NOMO-1 treated with dmso at 0.1 percent for 144 hours (cell line): ENCODE measurements around the gene TNS1.

Experiments used
- DNase-seq: peaks from one replicate; lab custom pipeline; 2025; ENCODE audit not compliant: unreplicated experiment; lab: John Stamatoyannopoulos, UW

Gene TNS1

DNA sequence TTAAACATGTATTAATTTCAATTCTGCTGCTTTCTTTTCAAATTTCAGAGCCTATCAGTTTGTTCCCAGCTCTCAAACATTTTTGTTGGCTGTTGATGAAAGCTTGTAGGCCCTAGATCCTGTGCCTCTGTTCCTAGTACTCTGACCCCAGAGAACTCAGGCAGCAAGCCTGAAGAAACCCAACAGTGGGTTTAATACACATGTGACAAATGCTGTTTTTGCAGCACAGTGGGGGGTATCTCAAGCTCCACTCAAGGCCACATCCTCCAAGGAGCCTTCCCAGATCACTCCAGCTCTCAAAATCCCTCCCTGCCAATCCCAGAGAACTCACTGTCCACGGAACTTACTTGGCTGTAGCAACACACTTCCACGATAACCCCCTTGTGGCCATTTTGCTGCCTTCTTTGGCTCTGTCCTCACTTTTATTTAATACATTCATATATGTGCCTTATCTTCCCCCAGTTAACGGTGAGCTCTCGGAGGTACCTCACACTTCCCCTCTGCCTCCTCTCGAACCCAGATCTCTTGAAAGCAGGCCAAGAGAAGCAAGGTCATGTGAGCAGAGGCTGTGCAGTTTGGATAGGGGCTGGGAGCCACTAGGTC is 122.4 kb downstream of the TNS1 start:
- DNase-seq: no peak

DNA sequence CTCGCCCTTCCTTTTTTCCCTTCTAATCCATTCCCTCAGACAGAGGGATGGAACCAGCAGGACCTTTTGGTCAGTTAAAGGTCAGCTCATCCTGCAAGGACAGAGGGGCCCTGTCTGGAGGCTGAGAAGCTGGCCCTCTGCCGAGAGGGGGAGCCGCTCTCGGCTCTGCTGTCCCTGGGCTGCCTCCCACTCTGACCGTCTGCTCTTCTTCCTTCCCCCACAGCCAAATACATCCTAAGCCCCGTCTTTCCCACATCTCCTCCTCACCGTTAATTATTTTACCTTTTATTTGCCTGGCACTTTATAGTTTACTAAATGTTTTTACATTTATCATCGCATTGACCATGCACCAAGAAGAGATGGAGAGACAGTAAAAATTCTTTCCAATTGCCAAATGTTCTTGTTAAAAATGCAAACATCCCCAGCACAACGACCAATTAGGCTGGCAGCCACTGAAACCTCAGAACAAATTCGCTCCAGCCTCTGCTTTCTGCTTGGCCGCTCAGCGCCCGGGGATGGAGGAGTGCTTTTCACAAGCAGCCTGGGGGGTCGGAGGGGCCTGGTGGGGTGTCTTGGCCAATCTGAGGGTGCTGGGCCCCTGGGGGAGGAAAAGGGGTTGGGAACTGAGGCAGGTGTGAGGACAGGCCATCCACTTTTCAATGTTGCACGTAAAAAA is 123.7 kb downstream of the TNS1 start:
- no peak for DNase-seq

DNA sequence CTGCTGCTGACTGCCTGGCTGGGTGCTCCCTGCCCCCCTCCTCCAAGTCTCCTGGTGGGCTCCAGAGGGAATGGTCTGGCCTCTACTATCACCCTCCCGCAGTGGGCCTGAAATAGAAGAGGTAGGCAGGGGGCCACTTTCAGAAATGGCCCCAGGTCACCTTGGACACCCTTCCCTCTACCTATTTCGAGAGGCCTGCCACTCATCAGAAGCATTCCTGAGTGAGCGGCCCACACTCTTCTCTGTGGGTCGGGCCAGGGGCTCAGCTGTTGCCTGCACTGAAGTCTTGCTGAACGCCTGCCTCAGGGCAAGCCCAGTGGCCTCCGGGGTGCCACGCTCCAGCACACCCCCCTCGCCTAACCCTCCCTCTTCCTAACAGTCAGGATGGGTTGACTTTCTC is 124.9 kb downstream of the TNS1 start:
- DNase-seq: no peak

DNA sequence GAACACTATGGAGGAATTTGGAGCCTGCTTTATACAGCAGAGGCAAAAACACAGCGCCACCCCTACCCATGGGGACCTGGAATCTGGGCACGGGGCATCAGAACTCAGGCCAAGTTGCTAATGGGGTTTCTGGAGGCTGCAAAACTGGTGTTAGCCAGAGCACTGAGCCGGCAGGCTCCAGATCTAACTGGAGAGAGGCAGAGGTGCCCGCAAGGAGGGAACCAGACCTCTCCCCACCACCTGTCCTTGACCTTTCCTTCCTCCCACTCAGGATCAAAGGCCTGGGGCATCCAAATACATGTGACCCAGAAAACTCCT is 126.6 kb downstream of the TNS1 start:
- DNase-seq: no peak

DNA sequence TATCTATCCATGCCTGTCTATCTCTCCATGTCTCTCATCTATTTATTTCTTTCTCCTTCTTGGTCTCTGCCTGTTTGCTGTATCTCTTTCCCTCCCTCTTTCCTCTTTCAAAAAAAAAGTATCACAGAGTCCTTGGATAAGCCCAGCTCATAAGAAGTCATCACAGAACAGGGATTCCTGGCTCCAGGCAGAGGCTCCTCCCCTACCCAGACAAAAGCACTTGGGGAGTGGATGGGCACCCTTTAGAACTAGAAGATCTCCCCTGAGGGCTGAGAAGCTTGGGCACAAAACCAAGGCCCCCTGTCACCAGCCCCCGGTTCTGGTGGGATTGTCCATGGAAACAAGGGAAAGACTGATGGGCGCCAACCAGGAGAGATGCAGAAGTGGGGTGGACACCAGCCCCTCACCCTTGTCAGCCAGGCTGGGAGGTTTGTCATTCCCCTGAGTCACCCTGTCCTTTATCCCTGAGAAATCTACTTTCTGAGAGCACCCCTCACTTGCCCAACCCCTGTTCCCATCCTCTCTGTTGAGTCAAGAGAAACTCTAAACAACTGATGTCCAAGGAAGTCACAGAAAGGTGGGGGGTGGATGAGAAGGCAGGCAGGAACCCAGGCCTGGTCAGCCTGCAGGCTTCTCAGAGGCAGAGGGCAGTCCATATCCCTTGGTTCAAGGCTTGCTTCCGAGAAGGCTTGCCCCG is 127.1 kb downstream of the TNS1 start:
- no peak for DNase-seq

DNA sequence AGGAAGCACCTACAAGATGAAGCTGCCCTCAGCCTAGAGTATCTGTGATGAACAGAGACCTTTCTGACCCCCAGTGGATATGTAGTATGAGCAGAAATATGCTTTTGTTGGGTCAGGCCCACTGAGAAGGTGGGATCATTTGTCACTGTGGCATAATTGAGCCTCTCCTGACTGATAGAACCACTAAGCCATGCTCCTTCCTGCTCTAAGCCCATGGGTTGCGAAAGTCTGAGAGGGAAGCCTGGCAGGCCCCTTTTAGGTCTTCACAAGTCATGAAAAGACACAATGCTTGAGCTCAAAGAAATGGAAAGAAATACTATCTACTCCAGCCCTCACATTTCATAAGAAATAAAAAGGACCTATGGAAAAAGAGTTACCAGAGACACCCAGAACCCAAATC is 127.7 kb downstream of the TNS1 start:
- DNase-seq: no peak

DNA sequence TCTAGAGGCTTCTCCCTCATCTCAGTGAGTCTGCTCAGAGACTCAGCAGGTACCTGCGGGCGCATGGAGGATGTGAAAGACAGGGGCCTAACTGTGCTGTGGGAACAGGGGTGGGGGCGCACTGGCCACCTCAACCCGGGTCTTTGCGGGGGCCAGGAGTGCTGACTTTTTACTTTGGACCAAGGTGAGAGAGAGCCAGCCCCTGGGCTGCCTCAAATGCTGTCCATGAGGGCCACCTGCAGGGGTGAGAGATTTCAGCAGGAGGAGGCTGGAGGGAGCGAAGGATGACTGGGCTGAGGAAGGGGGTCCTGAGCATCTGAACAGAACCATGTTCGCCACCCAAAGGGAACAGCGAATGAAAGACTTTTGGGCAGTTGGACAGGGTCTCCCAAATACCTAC is 129.4 kb downstream of the TNS1 start:
- no peak for DNase-seq

DNA sequence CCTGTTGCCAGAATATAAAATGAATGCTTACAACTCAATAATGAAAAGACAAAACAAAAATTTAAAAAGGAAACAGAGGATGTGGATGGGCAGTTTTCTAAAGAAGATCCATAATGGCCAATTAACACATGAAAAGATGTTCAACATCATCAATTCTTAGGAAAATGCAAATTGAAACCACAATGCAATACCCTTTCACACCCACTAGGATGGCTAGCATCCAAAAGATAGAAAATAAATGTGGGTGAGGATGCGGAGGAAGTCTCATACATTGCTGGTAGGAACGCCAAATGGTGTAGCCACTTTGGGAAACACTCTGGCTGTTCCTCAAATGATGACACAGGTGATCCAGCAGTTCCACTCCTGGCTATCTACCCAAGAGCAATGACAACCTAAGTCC is 130.5 kb downstream of the TNS1 start:
- no peak for DNase-seq

DNA sequence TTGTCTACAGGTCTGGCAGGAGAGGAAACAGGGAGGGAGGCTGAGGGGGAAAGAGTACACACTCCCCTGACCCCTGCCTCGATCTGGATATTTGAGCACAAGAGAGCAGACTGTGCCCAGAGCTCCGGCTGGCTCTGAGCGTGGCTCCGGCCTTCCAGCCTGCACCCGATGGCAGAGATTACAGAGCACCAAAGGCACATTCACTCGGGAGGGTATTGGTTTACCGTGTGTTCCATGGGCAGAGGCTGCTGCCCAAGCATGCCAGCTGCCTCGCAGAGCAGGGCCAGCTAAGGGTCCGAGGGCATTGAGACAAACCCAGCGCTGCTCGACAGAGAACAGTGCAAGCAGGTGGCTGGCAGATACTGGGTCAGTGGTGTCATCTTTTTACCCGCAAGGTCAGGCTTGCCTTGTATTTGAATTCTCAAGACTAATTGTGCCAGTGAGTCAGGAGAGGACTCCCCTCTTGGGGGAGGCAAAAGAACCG is 132.2 kb downstream of the TNS1 start:
- no peak for DNase-seq

DNA sequence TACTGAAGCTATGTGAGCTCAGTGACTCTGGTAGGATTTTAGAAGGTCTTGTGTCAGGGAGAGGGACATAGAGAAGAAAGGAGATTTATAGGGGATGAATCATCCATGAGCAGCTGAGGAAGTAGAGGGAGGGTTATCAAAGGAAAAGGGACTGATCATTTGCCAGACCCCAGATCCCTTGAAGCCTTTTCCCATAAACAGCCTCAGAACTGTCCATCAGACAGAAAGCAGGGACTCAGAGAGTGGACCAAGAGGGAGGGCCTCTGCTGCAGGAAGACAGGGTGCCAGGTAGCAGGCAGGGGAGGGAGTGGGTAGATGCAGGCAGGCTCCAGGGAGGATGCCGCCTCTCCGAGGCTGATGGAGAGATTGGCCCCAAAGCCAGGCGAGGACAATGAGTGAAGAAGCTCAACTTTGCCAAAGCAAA is 133.9 kb downstream of the TNS1 start:
- DNase-seq: no peak

DNA sequence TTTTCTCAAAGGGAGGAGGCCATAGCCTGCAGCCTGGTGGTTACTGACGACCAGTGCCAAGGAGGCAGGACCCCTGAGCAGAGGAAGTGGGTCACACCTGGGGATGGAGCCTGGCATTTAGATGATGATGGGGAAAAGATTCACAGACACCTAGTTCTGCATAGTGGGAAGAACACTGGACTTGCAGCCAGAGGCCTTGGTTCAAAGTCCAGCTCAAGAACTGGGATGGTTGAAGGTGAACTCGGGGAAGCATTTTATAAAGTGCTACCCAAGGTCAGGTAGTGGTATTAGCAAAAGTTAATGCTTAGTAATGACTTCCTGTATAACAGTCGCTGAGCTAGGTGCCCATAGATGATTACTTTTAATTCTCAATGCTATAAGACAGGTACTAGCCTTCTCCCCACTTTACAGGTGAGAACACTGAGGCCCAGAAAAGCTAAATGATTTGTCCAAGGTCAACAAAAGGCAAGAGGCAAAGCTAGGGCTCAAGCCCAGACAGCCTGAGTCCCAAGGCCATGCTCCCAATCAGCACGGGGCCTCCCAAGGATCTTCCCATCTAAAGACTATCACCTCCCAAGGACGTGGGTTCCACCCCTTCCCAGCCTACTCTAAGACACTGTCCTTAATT is 134.4 kb downstream of the TNS1 start:
- no peak for DNase-seq

DNA sequence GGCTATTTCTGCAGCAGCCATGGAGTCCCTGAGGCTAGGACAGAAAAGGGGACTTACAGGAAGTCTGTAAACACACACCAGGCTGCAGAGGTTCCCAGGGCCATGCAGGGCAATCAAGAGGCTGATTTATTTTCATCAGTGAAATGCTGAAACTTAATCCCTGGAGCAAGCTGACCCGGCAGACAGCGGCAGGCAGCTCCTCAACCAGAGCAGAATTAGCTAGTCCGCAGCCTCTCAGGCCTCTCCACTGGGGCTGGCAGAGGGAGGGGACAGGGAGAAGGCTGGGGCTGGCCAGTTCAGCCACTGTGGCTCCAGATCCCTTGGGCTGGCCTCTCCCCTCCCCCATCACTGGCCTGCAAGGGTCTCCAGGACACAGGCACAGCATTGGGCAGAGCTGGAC is 136.3 kb downstream of the TNS1 start:
- no peak for DNase-seq

DNA sequence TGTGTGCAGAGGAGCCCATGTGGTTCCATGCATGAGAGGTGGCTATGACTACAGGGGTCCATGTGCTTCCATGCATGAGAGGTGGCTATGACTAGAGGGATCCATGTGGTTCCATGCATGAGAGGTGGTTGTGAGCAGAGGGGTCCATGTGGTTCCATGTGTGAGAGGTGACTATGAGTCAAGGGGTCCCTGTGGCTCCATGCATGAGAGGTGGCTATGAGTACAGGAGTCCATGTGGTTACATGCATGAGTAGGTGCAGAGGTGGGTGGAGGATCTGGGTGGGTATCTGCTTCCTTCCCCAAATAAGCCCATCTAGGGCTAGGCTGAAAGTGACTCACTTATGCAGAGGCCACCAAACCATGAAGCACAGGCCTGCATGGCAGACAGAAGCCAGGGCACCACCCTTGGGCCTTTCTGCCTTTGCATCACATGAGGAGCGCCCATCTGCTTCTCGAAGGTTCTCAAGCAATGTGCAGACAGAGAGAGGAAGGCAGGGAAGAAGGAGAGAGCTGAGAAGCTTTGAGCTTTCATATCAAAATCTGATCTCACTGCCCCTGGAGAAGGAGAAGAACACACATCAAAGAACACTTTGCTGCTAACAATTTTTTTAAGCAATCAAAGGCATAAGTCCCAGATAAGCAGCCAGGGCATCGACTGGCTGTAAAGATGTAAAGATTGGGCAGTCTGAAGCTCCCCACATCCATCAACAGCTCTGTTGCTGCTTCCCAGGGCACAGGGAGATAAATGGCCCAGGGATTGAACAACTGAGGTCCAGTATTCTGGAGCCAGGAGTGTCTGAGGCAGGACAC is 137.6 kb downstream of the TNS1 start:
- no peak for DNase-seq

DNA sequence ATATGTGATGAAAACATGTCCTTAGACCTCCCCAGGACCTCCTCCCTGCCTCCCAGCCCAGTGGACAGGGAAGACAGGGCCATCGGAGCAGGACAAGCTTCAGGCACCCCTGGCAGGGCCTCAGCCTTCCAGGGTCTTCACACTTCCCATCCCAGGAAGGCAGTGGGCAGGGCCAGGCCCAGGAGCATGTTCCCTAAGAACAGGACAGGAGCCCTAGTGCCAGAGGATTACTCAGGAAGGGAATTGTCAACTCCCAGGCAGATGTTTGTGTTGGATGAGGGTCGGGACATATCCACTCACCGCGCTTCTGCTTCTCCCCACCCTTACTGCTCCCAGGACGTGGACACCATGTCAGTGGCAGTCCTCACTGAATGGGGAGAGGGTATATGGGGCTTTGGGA is 138.9 kb downstream of the TNS1 start:
- no peak for DNase-seq

DNA sequence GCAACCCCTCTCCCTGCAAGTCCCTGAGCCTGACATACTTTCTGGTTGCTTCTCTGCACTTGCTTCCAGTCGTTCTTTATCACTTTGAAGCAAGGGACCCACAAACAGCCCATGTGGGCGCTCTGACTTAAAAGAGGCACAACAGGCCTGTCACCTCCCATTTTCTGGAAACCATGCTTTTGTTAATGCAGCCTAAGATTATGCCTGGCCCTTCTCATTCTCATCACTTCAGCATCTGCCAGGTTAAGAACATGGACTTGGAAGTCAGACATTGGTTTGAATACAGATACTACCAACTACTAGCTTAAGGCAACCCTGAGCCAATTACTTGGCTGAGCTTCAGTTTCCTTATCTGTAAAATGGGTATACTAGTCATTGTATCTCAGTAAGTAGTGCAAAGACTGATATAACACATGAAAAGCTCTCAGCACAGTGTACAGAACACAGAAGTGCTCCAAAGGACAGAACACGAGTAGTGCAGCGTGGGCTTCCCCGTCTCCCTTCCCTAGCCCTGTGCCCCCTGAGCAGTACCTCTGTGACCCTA is 141.4 kb downstream of the TNS1 start:
- DNase-seq: no peak

DNA sequence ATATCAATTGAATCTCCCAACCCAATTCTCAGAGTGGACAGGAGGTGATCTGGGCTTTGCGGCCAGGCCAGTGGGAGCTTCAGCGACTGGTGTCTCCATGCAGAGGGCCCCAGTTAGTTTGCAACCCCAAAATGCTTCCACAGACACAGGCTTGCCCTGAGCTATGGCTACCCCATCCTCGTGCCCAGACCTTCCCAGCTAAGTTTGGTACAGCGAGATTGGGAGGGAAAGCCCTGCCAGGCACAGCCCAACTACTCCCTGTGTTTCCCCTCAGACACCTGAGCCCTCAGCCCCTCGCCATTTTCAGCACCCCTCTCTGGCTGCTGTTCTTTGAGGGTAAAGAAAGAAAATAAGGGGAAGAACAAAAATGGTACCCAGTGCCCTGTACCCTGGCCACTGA is 142.9 kb downstream of the TNS1 start:
- DNase-seq: no peak

DNA sequence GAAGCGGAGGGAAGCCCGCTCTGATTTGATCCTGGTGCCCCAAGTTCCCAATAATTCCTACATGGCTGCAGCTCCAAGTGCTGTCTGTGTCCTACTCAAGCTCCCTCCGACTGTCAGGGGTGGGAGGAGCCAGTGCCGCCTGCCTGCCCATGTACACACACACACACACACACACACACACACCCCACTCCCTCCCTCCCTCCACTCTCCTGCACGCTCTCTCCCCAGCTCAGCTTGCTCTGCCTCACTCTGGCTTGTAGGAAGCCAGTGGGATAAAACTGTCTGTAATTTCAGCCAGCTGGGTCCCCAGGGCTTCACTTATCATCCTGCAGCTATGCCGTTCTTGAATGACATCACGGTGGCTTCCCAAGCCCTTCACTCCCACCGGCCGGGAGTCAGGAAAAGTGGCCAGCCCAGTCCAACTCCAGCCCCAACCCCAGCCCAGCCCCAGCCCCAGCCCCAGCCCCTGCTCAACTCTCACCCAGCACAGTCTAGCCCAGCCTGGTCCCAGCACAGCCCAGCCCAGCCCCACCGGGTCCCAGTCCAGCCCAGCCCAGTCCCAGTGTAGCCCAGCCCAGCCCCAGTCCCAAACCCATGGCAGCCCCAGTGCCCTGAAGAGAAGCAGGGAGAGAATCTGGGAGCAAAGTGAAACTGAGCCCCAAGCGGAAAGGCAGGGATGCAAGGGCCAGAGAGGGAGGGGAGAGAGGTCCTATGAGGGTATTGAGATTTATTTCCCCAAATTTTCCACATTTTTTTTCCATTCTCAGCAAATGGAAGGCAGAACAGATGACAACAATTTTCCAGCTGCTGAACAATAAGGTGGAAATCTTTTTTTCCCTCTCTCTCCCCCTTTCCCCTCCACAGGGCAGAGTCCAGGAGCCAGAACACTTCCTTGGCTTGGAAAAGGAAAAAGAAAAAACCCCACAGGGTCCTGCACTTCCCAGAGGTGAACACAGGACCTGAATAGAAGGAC is 144.0 kb downstream of the TNS1 start:
- DNase-seq: no peak

DNA sequence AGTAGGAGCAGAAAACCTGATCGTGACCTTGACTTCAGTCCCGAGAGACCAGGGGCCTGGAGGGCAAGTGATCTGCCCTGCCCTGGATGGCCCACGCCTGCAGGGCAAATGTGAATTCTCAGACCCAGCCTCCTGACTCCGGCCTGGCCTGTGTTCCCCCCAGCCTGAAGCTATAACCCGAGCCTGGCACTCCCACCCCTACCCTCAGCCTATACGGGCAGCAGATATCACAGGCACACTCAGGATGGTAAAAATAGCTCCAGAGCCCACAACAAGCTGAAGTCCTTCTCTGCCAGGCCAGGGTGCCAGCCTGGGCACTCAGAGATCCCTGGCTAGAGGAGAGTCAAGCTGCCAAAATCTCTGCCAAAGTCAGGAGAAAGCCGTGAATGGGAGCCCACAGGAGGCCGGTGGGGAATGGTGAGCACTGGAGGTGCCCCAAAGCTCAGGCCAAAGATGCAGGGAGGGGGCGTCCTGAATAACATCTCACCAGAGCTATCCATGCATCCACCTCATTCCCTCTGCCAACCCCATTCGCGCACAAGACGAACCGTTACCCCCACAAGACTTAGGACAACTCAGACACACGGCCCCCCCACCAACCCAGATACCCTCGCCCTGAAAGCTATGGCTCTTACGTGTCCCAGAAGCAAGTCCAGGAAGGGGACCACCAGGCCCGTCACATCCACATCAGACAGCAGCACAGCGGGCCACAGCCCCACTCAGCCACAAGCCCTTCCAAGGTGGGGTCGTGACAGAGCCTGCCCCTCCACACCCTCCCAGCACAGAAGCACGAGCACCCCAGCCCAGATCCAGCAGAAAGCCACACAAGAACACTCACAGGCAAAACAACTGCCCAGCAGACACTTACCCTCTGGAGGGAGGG is 144.9 kb downstream of the TNS1 start:
- DNase-seq: no peak

DNA sequence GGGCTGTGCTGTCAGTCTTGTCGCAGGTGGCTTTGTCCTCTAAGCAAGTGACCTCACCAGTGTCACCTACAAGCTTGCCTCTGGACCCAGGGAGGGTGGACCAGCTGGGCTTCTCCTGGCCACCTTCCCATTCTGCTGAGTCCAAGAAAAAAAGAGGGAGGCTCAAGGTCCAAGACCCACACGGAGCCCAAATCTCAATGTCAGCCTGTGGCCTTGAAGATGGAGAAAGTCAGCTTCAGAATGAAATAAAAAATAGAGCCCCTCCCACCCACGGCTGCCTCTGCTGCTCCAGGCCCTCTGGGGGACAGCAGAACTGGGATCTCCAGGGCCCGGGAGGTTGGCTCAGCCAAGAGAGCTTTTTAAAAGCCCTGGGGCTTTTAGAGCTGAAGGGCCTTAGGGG is 145.9 kb downstream of the TNS1 start:
- DNase-seq: no peak
